ENCODE measurements around the gene ERRFI1. TPM values are rescaled to one million over a fixed set of nuclear protein-coding genes. Genes with fewer than 3 reads are reported as not detected.
A peak's percentile ranks its signal among the peaks of the same experiment; 100 is the strongest.

The ERRFI1 gene
- total and polyA plus RNA-seq, 2 of the 8 experiments (the other 6 are each of a cell fraction or from before 2014, with no cell fraction given) = 23.4 to 46.1 TPM

DNA sequence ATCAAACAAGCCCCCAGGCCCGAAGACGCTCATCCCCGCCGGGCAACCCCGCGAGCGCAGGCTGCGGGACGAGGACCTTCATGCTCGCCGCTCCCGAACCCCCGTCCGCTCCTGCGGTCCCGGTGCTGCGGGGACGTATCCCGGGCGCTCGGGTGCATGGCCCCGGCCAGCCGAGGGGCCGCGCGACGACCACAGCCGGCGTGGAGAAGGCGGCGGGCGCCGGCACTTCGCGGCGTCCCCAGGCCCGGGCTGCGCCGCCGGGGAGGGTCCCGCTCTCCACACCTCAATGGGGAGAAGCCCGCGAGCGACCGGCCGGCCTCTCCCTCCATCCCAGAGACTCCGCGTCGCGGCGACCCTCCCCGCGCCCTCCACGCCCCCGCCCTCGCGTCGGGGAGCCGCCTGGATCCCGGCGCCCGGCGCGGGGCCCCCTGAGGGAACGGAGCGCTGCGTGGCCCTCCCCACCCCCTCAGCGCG lies 401 bp downstream of the ERRFI1 start:
- H3K23ac ChIP-seq (ENCODE audit: insufficient read length) = no peak overlapping the region
- no peak overlapping the region for H2AK5ac ChIP-seq (ENCODE audit: low read depth, low read length)
- H3K4me3 ChIP-seq (ENCODE audit: extremely low read depth in 1 of 4, insufficient read depth in 2 of 4, low read depth in 3 of 4, low read length in 4 of 4) = peak overlapping the region; percentile 57 to 85 (median 66)
- H3K4me1 ChIP-seq (replicated peaks in 1 of 4; ENCODE audit: control insufficient read depth in 3 of 4, insufficient read depth in 4 of 4, low read length in 3 of 4) = peaks cover 11 to 25% (median 20%) of the 10 kb centered on the region in 4 experiments
- H3K14ac ChIP-seq (ENCODE audit: insufficient read length) = no peak overlapping the region
- H3K79me1 ChIP-seq (ENCODE audit: low read depth, low read length) = no peaks in the 10 kb centered on the region
- no peak for FAIRE-seq
- 2% methylated on average over 38 of the region's 69 CpGs; no CpG with 5 or more reads in 1 of the 2 experiments for WGBS, 2 experiments (ENCODE audit: extremely low coverage in 1 of 2, insufficient coverage in 1 of 2, insufficient read length in 1 of 2, insufficient replicate concordance in 2 of 2, low coverage in 1 of 2, low lambda C conversion rate in 2 of 2, missing lambda C conversion rate in 1 of 2)
- H2BK5ac ChIP-seq (ENCODE audit: low read depth, low read length) = no peak overlapping the region
- no peak overlapping the region for H3K27ac ChIP-seq (ENCODE audit: low read depth, low read length)
- H3K27me3 ChIP-seq (replicated peaks in 1 of 4; ENCODE audit: control insufficient read depth in 3 of 4, extremely low read depth in 1 of 4, insufficient read depth in 3 of 4, low read length in 3 of 4) = peaks cover 0 to 8% (median 6%) of the 10 kb centered on the region in 4 experiments; a peak in 5 of 7 replicates
- H4K20me1 ChIP-seq (replicated peaks in 1 of 2; ENCODE audit: control insufficient read depth in 1 of 2, insufficient read depth in 2 of 2, low read length in 2 of 2) = peaks cover 10 to 12% of the 10 kb centered on the region in 2 experiments
- H4K91ac ChIP-seq (replicated peaks; ENCODE audit: insufficient read length, low read length) = no peak overlapping the region
- no peaks in the 10 kb centered on the region for H3K9me3 ChIP-seq (ENCODE audit: insufficient read depth in 2 of 2, low read depth in 1 of 2, low read length in 1 of 2)
- H3K79me2 ChIP-seq (ENCODE audit: control insufficient read depth in 1 of 2, insufficient read depth in 2 of 2, low read length in 2 of 2) = peaks cover 16 to 51% of the 10 kb centered on the region in 2 experiments
- no peak overlapping the region for H3K18ac ChIP-seq (ENCODE audit: extremely low read depth, low read length)
- no peak overlapping the region for H3K56ac ChIP-seq (replicated peaks; ENCODE audit: insufficient read length, low read depth, low read length)
- no peak overlapping the region for H2AFZ ChIP-seq (ENCODE audit: low read length)
- ChIA-PET CTCF (ENCODE audit: partially characterized antibody) (interaction anchor here (0.8 to 1.8 kb wide), 3 partner anchors 43 to 291 kb away, joined by 3 to 6 read pairs (median 4); no protein-coding TSS in a partner anchor), POLR2A (ENCODE audit: partially characterized antibody) (interaction anchor here (0.6 to 3.0 kb wide), 14 partner anchors 8 to 293 kb away, joined by 3 to 12 read pairs (median 3); partner anchors contain the start of gene SLC45A1)
- no peak overlapping the region for H2BK12ac ChIP-seq (ENCODE audit: low read depth, low read length)
- no peak for TF ChIP-seq EP300 (IDR thresholded peaks at IDR 0.05; ENCODE audit: borderline replicate concordance in 1 of 2, low read depth in 2 of 2, low read length in 2 of 2)
- no peak for TF ChIP-seq SIRT6 (IDR thresholded peaks at IDR 0.05; ENCODE audit: low read length)
- peak; percentile 56 for TF ChIP-seq KDM4A (IDR thresholded peaks at IDR 0.05; ENCODE audit: low read depth, low read length, severe bottlenecking)
- no peak for TF ChIP-seq YY1 (IDR thresholded peaks at IDR 0.05; ENCODE audit: low read depth, low read length)
- TF ChIP-seq RNF2 (IDR thresholded peaks at IDR 0.05; ENCODE audit: borderline replicate concordance, low read depth, low read length, missing control alignments, poor library complexity, severe bottlenecking) = peak; percentile 6
- TF ChIP-seq, protein P1, sequence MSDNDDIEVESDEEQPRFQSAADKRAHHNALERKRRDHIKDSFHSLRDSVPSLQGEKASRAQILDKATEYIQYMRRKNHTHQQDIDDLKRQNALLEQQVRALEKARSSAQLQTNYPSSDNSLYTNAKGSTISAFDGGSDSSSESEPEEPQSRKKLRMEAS (IDR thresholded peaks at IDR 0.05) = no peak
- TF ChIP-seq EGR1 (IDR thresholded peaks at IDR 0.05; ENCODE audit: borderline replicate concordance, low read depth, low read length) = 0 out of 2 replicates have a peak, but pooled peaks have one; percentile 3
- TF ChIP-seq CREB1 (IDR thresholded peaks at IDR 0.05) = no peak
- no peak for TF ChIP-seq CEBPB (IDR thresholded peaks at IDR 0.05; ENCODE audit: low read depth, low read length)
- no peak for TF ChIP-seq SRF (IDR thresholded peaks at IDR 0.05; ENCODE audit: low read depth, low read length)
- H3K4me2 ChIP-seq (ENCODE audit: insufficient read depth in 1 of 2, low read depth in 2 of 2, low read length in 2 of 2) = peak overlapping the region; percentile 97 to 100
- H3K9ac ChIP-seq (replicated peaks in 1 of 4; ENCODE audit: extremely low read depth in 1 of 4, low read depth in 3 of 4, low read length in 3 of 4) = peak overlapping the region; percentile 6 to 97 (median 70); a peak in 6 of 7 replicates
- DNase-seq (ENCODE audit: low read depth in 1 of 2, low spot score in 2 of 2) = peak in 1 of 2 experiments; percentile 54
- H2BK15ac ChIP-seq (ENCODE audit: low read length) = no peak overlapping the region
- H2BK20ac ChIP-seq (ENCODE audit: low read length) = no peak overlapping the region
- H2BK120ac ChIP-seq (replicated peaks; ENCODE audit: low read depth, low read length) = no peak overlapping the region
- peaks cover 8% of the 10 kb centered on the region for H3K23me2 ChIP-seq (ENCODE audit: low read depth, low read length)
- H4K5ac ChIP-seq (ENCODE audit: insufficient read length, low read depth, low read length) = no peak overlapping the region
- H4K8ac ChIP-seq (ENCODE audit: extremely low read depth, insufficient read depth, low read length) = peak overlapping the region; percentile 84; the same call in 1 of the 2 replicates
- no peaks in the 10 kb centered on the region for H3K36me3 ChIP-seq (ENCODE audit: control insufficient read depth in 2 of 4, insufficient read depth in 4 of 4, low read length in 3 of 4)
- no peak overlapping the region for H3K4ac ChIP-seq (replicated peaks; ENCODE audit: insufficient read length, low read depth, low read length)

Data from H1 (cell line).